Measurements from ENCODE around the gene LNP1.

- TF ChIP-seq CTCF (IDR thresholded peaks at IDR 0.05), result no peak
- TF ChIP-seq NR2C2 (CRISPR knock-in tag; IDR thresholded peaks at IDR 0.05), result no peak
These were observed 2.9 kb downstream of the LNP1 start for GRCh38 chr3:100404250-100404548.
